ENCODE data around the gene LOX.

The LOX gene

DNA sequence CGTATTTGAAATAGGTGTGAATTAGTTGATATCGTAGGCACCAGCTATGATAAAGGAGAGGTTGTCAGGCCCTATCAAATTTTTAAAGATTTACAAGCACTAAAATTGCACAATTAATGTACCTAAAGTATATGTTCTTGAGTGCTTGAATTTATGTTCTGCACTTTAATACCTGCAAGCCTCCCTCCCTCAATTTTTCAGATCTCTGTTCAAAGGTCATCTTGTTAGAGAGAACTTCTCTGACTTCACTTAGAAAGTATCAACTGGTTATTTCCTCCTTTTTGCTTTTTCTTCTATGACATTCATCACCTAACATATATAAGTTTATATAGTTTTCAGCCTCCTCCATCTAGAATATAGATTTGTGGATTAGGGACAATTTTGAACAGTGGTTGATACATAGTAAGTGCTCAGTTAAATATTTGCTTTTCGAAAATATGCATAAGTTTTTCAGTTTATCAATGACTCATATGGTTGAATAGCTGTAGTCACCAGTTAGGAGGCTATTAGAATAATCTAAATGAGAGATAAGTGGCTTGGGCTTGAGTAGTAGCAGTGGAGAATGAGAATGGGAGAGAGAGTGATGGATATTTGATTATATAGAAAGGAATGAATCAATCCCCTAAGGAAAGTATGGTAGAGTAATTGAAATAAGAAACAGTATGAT is 37.3 kb downstream of the LOX start:
- H3K9me3 ChIP-seq (ENCODE audit: control insufficient read depth in 1 of 2, low read length in 2 of 2): peaks cover 0 to 8% of the 10 kb centered on the region in 2 donors
- H3K27ac ChIP-seq (ENCODE audit: low read length): no peak overlapping the region
- no peaks in the 10 kb centered on the region for H3K27me3 ChIP-seq (ENCODE audit: low read depth, low read length)
- H3K4me1 ChIP-seq (ENCODE audit: control insufficient read depth in 1 of 2, insufficient read depth in 2 of 2, low read length in 2 of 2): no peaks in the 10 kb centered on the region
- H3K4me3 ChIP-seq (ENCODE audit: low read depth in 1 of 2, low read length in 2 of 2): no peak overlapping the region
- H3K36me3 ChIP-seq (ENCODE audit: control insufficient read depth in 1 of 2, insufficient read depth in 2 of 2, low read length in 2 of 2): no peaks in the 10 kb centered on the region

DNA sequence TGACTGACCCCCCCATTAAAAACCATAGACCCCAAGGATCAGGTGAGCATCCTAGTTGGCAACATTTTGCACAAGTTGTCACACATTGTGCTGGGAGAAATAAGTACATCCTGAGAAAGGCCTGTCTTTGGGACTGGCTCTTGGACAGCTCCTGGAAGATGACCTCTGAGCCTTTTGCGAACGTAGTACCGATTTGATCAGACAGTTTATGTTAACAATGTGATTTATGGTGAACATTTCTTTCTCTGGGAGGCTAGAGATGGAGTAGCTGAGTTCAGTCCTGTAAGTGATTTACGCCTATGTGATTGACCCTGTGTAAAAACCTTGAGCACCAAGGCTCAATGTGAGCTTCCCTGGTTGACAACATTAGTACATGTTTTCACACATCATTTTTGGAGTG is 41.7 kb downstream of the LOX start:
- H3K4me1 ChIP-seq (ENCODE audit: control insufficient read depth in 1 of 2, insufficient read depth in 2 of 2, low read length in 2 of 2): no peaks in the 10 kb centered on the region
- H3K27me3 ChIP-seq (ENCODE audit: low read depth, low read length): no peaks in the 10 kb centered on the region
- H3K9me3 ChIP-seq (ENCODE audit: control insufficient read depth in 1 of 2, low read length in 2 of 2): no peaks in the 10 kb centered on the region
- H3K4me3 ChIP-seq (ENCODE audit: low read depth in 1 of 2, low read length in 2 of 2): no peak overlapping the region
- H3K27ac ChIP-seq (ENCODE audit: low read length): no peak overlapping the region
- no peaks in the 10 kb centered on the region for H3K36me3 ChIP-seq (ENCODE audit: control insufficient read depth in 1 of 2, insufficient read depth in 2 of 2, low read length in 2 of 2)

DNA sequence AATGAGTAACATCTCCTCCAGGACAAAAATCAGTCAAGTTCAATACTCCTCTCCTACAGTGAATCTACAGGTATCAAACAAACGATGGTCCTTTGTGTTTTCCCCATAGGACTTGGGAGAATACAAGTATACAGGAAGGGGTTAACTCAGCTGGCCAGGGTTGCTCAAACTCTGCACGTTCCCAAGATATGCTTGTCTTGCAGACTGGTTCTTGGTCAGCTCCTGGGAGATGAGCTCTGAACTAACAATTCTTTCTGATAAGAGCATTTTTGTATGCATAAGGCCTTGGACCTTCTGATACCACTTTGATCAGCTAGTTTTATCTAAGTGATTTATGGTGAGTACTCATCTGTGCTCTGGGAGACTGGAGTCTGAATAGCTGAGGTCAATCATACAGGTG is 42.1 kb downstream of the LOX start:
- H3K27me3 ChIP-seq (ENCODE audit: low read depth, low read length): no peaks in the 10 kb centered on the region
- H3K36me3 ChIP-seq (ENCODE audit: control insufficient read depth in 1 of 2, insufficient read depth in 2 of 2, low read length in 2 of 2): no peaks in the 10 kb centered on the region
- H3K27ac ChIP-seq (ENCODE audit: low read length): no peak overlapping the region
- H3K9me3 ChIP-seq (ENCODE audit: control insufficient read depth in 1 of 2, low read length in 2 of 2): no peaks in the 10 kb centered on the region
- H3K4me1 ChIP-seq (ENCODE audit: control insufficient read depth in 1 of 2, insufficient read depth in 2 of 2, low read length in 2 of 2): no peaks in the 10 kb centered on the region
- H3K4me3 ChIP-seq (ENCODE audit: low read depth in 1 of 2, low read length in 2 of 2): no peak overlapping the region

DNA sequence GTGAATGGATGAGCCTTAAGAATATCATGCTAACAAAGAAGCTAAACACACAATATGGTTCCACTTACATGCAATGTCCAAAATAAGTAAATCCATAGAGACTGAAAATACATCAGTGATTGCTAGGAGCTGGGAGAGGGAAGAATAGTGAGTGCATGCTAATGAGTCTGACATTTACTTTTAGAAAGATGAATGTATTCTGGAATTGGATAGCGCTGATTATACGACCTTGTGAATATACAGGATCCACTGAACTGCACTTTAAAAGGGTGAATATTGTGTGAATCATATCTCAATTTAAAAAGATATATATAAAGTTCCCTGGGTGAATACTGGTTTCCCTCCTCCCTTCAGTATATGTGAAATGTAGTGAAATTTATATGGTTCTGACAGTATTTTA is 46.2 kb downstream of the LOX start:
- Histone ChIP-seq H3K36me3 (ENCODE audit: control insufficient read depth in 1 of 2, insufficient read depth in 2 of 2, low read length in 2 of 2) (peaks cover 0 to 11% of the 10 kb centered on the region in 2 donors), H3K9me3 (ENCODE audit: control insufficient read depth in 1 of 2, low read length in 2 of 2) (no peaks in the 10 kb centered on the region), H3K4me3 (ENCODE audit: low read depth in 1 of 2, low read length in 2 of 2) (no peak overlapping the region), H3K27me3 (ENCODE audit: low read depth, low read length) (no peaks in the 10 kb centered on the region), H3K27ac (ENCODE audit: low read length) (no peak overlapping the region), H3K4me1 (ENCODE audit: control insufficient read depth in 1 of 2, insufficient read depth in 2 of 2, low read length in 2 of 2) (no peaks in the 10 kb centered on the region)

DNA sequence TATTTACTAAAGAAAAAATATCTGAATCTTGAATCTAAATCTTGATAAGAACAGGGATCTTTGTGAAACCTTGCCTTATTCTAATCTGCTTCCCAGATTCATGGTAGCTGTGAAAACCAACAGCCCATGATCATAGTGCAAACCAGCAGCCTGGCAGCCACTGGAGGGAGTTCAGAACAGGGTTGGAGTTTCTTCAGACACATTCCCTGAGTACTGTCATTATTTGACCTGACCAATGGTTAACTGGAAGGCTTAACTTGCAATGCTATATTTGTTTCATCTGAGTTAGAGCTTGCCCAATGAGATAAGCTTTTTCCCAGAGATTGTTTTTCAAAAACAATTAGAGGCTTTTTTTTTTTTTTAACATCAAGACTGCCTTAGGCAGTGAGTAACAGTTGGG is 47.8 kb downstream of the LOX start:
- Histone ChIP-seq H3K36me3 (ENCODE audit: control insufficient read depth in 1 of 2, insufficient read depth in 2 of 2, low read length in 2 of 2) (peaks cover 0 to 11% of the 10 kb centered on the region in 2 donors), H3K27ac (ENCODE audit: low read length) (no peak overlapping the region), H3K4me3 (ENCODE audit: low read depth in 1 of 2, low read length in 2 of 2) (no peak overlapping the region), H3K4me1 (ENCODE audit: control insufficient read depth in 1 of 2, insufficient read depth in 2 of 2, low read length in 2 of 2) (no peaks in the 10 kb centered on the region), H3K9me3 (ENCODE audit: control insufficient read depth in 1 of 2, low read length in 2 of 2) (no peaks in the 10 kb centered on the region), H3K27me3 (ENCODE audit: low read depth, low read length) (no peaks in the 10 kb centered on the region)

DNA sequence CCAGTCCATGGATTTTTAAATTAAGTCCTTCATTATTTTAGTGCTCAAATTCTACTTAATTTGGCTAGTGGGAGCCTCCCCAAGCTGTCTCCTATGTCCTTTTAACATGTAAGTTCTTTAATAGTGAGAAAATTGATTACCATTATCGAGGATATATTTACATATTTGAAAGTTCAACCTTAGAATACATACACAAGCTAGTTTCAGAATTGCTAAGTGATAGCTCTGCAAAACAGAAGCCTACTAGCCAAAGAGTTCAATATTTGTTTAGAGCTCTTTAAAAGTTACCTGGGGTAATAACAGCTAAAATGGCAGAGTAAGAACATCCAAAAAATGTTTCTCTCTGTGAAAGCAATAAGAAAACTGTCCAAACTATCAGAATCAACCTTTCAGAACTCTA is 48.2 kb downstream of the LOX start:
- Histone ChIP-seq H3K9me3 (ENCODE audit: control insufficient read depth in 1 of 2, low read length in 2 of 2) (no peaks in the 10 kb centered on the region), H3K4me1 (ENCODE audit: control insufficient read depth in 1 of 2, insufficient read depth in 2 of 2, low read length in 2 of 2) (no peaks in the 10 kb centered on the region), H3K27ac (ENCODE audit: low read length) (no peak overlapping the region), H3K4me3 (ENCODE audit: low read depth in 1 of 2, low read length in 2 of 2) (no peak overlapping the region), H3K36me3 (ENCODE audit: control insufficient read depth in 1 of 2, insufficient read depth in 2 of 2, low read length in 2 of 2) (peaks cover 0 to 11% of the 10 kb centered on the region in 2 donors), H3K27me3 (ENCODE audit: low read depth, low read length) (no peaks in the 10 kb centered on the region)

DNA sequence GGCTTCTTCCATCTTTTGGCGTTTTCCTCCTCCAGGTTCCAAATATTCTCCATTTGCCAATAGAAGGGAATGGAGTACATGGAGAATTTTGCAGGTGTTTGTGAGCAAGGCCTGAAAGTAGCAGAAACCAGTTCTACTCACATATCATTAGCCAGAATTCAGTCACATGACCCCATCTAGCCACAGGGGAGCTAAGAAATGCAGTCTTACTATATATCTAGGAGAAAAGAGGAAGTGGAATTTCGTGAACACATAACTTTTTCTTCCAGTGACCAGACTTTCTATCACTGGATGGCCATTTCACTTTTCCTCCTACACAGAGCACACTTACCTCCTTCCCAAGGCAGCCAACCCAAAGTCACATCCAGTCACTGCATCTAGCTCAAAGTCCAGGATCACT is 55.1 kb downstream of the LOX start:
- Histone ChIP-seq H3K27me3 (ENCODE audit: low read depth, low read length) (no peaks in the 10 kb centered on the region), H3K27ac (ENCODE audit: low read length) (no peak overlapping the region), H3K4me3 (ENCODE audit: low read depth in 1 of 2, low read length in 2 of 2) (no peak overlapping the region), H3K9me3 (ENCODE audit: control insufficient read depth in 1 of 2, low read length in 2 of 2) (no peaks in the 10 kb centered on the region), H3K4me1 (ENCODE audit: control insufficient read depth in 1 of 2, insufficient read depth in 2 of 2, low read length in 2 of 2) (no peaks in the 10 kb centered on the region), H3K36me3 (ENCODE audit: control insufficient read depth in 1 of 2, insufficient read depth in 2 of 2, low read length in 2 of 2) (peaks cover 16 to 18% of the 10 kb centered on the region in 2 donors)

DNA sequence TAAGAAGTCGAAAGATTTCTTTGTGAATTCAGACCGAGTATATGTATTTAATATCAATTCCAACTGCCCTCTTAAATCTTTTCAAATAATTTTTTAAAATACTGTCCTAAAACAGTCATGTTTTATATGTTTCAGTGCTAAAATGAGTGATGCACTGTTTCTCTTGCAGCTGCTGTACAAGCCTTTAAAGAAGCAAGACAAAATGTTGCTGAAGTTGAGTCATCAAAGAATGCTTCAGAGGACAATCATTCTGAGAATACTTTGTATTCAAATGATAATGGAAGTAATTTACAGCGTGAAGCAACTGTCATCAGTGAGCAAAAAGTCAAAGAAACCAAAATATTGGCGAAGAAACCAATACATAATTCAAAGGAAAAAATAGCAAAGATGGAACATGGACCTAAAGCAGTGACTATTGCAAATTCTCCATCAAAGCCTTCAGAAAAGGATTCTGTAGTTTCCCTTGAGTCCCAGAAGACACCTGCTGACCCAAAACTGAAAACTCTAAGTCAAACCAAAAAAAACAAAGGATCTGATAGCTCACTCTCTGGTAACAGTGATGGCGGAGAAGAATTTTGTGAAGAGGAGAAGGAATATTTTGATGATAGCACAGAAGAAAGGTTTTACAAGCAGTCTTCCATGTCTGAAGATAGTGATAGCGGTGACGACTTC is 58.0 kb downstream of the LOX start:
- Histone ChIP-seq H3K9me3 (ENCODE audit: control insufficient read depth in 1 of 2, low read length in 2 of 2) (no peaks in the 10 kb centered on the region), H3K4me1 (ENCODE audit: control insufficient read depth in 1 of 2, insufficient read depth in 2 of 2, low read length in 2 of 2) (no peaks in the 10 kb centered on the region), H3K36me3 (ENCODE audit: control insufficient read depth in 1 of 2, insufficient read depth in 2 of 2, low read length in 2 of 2) (peaks cover 15 to 18% of the 10 kb centered on the region in 2 donors), H3K27me3 (ENCODE audit: low read depth, low read length) (no peaks in the 10 kb centered on the region), H3K4me3 (ENCODE audit: low read depth in 1 of 2, low read length in 2 of 2) (no peak overlapping the region), H3K27ac (ENCODE audit: low read length) (no peak overlapping the region)

DNA sequence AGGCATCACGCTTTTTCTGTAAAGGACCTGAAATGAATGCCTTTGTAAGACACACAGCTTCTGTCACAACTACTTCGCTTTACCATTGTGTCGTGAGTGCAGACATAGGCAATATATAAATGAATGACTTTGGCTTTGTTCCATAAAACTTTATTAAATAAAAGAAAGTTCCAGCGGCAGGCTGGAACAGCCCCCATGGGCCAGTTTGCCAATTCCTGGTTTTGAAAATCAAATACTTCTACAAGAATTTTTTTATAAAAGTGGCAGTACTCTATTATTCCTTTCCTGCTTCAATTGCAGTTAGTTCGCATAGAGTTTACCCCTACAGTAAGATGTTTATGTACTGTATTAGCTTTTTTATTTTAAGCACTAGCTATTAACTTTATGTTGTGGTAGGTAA is 62.6 kb downstream of the LOX start:
- Histone ChIP-seq H3K27ac (ENCODE audit: low read length) (no peak overlapping the region), H3K4me3 (ENCODE audit: low read depth in 1 of 2, low read length in 2 of 2) (no peak overlapping the region), H3K36me3 (ENCODE audit: control insufficient read depth in 1 of 2, insufficient read depth in 2 of 2, low read length in 2 of 2) (peaks cover 6 to 7% of the 10 kb centered on the region in 2 donors), H3K9me3 (ENCODE audit: control insufficient read depth in 1 of 2, low read length in 2 of 2) (no peaks in the 10 kb centered on the region), H3K27me3 (ENCODE audit: low read depth, low read length) (no peaks in the 10 kb centered on the region), H3K4me1 (ENCODE audit: control insufficient read depth in 1 of 2, insufficient read depth in 2 of 2, low read length in 2 of 2) (no peaks in the 10 kb centered on the region)

DNA sequence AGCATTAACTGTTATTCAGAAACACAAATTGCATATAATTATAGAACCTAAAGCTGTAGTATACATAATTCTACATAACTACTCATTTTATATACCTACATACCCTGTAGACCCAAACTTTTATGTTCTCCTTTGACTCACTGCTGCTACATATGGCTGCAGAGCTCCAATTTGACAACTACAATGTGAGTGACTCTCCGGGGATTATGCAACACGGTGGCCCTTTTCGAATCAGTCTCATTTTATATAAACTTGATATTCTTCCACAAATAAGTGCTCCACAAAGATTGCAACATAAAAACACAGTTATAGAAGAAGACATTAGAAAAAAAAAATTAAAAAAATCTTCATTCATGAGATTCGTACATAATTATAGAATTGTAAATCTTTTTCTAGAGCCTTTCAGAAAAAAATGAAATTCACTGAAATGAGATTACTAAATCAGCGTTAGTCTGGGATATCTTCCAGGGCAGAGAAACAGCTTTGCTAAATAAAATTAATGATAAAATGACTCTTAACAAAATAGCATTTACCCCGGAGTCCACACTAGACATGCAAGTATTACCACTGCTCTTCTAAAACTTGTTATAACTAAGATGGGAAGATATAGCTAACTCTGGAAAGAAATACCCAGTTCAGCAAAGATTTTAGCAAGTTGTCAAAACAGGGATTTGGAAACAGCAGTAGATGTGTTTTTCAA is 63.7 kb downstream of the LOX start:
- Histone ChIP-seq H3K4me1 (ENCODE audit: control insufficient read depth in 1 of 2, insufficient read depth in 2 of 2, low read length in 2 of 2) (no peaks in the 10 kb centered on the region), H3K4me3 (ENCODE audit: low read depth in 1 of 2, low read length in 2 of 2) (no peak overlapping the region), H3K27ac (ENCODE audit: low read length) (no peak overlapping the region)

More for the DNA sequence above, 63.7 kb downstream of the LOX start:
- Histone ChIP-seq H3K36me3 (ENCODE audit: control insufficient read depth in 1 of 2, insufficient read depth in 2 of 2, low read length in 2 of 2) (no peaks in the 10 kb centered on the region), H3K9me3 (ENCODE audit: control insufficient read depth in 1 of 2, low read length in 2 of 2) (no peaks in the 10 kb centered on the region), H3K27me3 (ENCODE audit: low read depth, low read length) (no peaks in the 10 kb centered on the region)

Measured in muscle layer of duodenum (tissue), 2 donors.